ENCODE measurements around the gene AP3B1. TPM values are rescaled to one million over a fixed set of nuclear protein-coding genes. Genes with fewer than 3 reads are reported as not detected.

Gene AP3B1
- total RNA-seq, 1 experiment from 2014 or later: 50.3 TPM

DNA sequence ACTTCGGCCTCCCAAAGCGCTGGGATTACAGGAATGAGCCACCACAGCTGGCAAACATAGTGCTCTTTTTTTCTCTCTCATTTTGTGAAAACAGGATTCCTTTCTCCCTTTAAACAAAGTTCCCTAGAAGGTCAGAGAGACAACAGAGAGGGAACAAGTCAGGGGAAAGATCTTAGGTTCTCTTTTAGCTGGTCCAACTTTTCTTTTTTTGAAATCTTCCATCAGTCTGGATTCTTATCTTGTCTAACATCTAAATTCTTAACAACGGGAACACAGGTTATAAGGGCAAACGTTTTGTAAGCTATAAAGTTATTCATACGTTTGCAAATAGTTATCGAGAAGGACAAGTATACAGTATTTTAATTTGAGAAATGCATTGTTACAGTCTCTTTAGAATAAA is 294.3 kb downstream of the AP3B1 start:
- POLR2A ChIA-PET: no interaction called here
- no peaks in the 10 kb centered on the region for H3K9me3 Mint-ChIP-seq
- no peak overlapping the region for H3K27ac Mint-ChIP-seq
- H3K27me3 Mint-ChIP-seq (ENCODE audit: low read depth): peaks cover 22% of the 10 kb centered on the region
- ATAC-seq (no peak), DNase-seq (ENCODE audit: low spot score) (no peak)
- TF ChIP-seq ELF4 (CRISPR knock-in tag; IDR thresholded peaks at IDR 0.05; ENCODE audit: low read depth): no peak
- no peak for TF ChIP-seq SMAD4 (CRISPR knock-in tag; IDR thresholded peaks at IDR 0.05)
- TF ChIP-seq, protein P1, sequence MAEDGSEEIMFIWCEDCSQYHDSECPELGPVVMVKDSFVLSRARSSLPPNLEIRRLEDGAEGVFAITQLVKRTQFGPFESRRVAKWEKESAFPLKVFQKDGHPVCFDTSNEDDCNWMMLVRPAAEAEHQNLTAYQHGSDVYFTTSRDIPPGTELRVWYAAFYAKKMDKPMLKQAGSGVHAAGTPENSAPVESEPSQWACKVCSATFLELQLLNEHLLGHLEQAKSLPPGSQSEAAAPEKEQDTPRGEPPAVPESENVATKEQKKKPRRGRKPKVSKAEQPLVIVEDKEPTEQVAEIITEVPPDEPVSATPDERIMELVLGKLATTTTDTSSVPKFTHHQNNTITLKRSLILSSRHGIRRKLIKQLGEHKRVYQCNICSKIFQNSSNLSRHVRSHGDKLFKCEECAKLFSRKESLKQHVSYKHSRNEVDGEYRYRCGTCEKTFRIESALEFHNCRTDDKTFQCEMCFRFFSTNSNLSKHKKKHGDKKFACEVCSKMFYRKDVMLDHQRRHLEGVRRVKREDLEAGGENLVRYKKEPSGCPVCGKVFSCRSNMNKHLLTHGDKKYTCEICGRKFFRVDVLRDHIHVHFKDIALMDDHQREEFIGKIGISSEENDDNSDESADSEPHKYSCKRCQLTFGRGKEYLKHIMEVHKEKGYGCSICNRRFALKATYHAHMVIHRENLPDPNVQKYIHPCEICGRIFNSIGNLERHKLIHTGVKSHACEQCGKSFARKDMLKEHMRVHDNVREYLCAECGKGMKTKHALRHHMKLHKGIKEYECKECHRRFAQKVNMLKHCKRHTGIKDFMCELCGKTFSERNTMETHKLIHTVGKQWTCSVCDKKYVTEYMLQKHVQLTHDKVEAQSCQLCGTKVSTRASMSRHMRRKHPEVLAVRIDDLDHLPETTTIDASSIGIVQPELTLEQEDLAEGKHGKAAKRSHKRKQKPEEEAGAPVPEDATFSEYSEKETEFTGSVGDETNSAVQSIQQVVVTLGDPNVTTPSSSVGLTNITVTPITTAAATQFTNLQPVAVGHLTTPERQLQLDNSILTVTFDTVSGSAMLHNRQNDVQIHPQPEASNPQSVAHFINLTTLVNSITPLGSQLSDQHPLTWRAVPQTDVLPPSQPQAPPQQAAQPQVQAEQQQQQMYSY (CRISPR knock-in tag; IDR thresholded peaks at IDR 0.05): no peak
- TF ChIP-seq JAZF1 (CRISPR knock-in tag; IDR thresholded peaks at IDR 0.05): no peak
- TF ChIP-seq ZBTB21 (CRISPR knock-in tag; IDR thresholded peaks at IDR 0.05; ENCODE audit: borderline replicate concordance): no peak
- TF ChIP-seq GTF2I (CRISPR knock-in tag; conservative IDR thresholded peaks at IDR 0.05): no peak
- H3K4me3 Mint-ChIP-seq: no peak overlapping the region
- no peaks in the 10 kb centered on the region for H3K36me3 Mint-ChIP-seq
- peaks cover 4% of the 10 kb centered on the region for H3K4me1 Mint-ChIP-seq
- CTCF ChIA-PET: no interaction called here

DNA sequence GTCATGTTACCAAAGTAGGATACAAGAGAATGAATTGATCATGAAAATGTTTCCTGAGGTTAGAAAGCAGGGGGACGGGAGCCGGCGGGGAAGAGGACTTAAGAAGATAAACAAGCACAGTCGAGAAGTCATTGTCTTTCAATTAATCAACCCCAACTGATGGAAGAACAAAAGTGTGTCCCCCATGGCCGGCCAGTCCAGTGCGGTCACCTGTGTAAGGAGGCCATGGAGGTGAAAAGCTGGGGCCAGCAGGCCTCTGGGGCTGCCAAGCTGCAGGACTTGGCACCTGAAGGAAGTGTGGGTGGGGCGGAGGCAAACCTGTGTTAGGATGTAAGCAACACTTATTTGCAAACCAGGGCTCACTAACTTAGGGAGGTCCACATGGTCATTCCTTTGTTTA is 295.1 kb downstream of the AP3B1 start:
- no peak for ATAC-seq
- H3K4me3 Mint-ChIP-seq: no peak overlapping the region
- no peak for DNase-seq (ENCODE audit: low spot score)
- TF ChIP-seq TEAD4 (CRISPR knock-in tag; IDR thresholded peaks at IDR 0.05) (no peak), ZNF317 (CRISPR knock-in tag; IDR thresholded peaks at IDR 0.05; ENCODE audit: borderline replicate concordance, low read depth) (no peak), ZNF219 (CRISPR knock-in tag; IDR thresholded peaks at IDR 0.05; ENCODE audit: borderline replicate concordance) (no peak), SMAD3 (CRISPR knock-in tag; IDR thresholded peaks at IDR 0.05; ENCODE audit: borderline replicate concordance) (no peak), ZNF396 (CRISPR knock-in tag; IDR thresholded peaks at IDR 0.05; ENCODE audit: borderline replicate concordance) (no peak), GTF2I (CRISPR knock-in tag; conservative IDR thresholded peaks at IDR 0.05) (no peak), SP1 (CRISPR knock-in tag; conservative IDR thresholded peaks at IDR 0.05) (no peak)
- TF ChIP-seq, protein P2, sequence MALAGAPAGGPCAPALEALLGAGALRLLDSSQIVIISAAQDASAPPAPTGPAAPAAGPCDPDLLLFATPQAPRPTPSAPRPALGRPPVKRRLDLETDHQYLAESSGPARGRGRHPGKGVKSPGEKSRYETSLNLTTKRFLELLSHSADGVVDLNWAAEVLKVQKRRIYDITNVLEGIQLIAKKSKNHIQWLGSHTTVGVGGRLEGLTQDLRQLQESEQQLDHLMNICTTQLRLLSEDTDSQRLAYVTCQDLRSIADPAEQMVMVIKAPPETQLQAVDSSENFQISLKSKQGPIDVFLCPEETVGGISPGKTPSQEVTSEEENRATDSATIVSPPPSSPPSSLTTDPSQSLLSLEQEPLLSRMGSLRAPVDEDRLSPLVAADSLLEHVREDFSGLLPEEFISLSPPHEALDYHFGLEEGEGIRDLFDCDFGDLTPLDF (CRISPR knock-in tag; IDR thresholded peaks at IDR 0.05): no peak
- TF ChIP-seq, protein P3, sequence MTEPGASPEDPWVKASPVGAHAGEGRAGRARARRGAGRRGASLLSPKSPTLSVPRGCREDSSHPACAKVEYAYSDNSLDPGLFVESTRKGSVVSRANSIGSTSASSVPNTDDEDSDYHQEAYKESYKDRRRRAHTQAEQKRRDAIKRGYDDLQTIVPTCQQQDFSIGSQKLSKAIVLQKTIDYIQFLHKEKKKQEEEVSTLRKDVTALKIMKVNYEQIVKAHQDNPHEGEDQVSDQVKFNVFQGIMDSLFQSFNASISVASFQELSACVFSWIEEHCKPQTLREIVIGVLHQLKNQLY (CRISPR knock-in tag; IDR thresholded peaks at IDR 0.05): no peak
- TF ChIP-seq, protein P4, sequence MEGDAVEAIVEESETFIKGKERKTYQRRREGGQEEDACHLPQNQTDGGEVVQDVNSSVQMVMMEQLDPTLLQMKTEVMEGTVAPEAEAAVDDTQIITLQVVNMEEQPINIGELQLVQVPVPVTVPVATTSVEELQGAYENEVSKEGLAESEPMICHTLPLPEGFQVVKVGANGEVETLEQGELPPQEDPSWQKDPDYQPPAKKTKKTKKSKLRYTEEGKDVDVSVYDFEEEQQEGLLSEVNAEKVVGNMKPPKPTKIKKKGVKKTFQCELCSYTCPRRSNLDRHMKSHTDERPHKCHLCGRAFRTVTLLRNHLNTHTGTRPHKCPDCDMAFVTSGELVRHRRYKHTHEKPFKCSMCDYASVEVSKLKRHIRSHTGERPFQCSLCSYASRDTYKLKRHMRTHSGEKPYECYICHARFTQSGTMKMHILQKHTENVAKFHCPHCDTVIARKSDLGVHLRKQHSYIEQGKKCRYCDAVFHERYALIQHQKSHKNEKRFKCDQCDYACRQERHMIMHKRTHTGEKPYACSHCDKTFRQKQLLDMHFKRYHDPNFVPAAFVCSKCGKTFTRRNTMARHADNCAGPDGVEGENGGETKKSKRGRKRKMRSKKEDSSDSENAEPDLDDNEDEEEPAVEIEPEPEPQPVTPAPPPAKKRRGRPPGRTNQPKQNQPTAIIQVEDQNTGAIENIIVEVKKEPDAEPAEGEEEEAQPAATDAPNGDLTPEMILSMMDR (IDR thresholded peaks at IDR 0.05): no peak
- H3K27ac Mint-ChIP-seq: no peak overlapping the region
- H3K27me3 Mint-ChIP-seq (ENCODE audit: low read depth): peaks cover 28% of the 10 kb centered on the region
- ChIA-PET CTCF (no interaction called here), POLR2A (no interaction called here)
- H3K4me1 Mint-ChIP-seq: peaks cover 10% of the 10 kb centered on the region
- H3K36me3 Mint-ChIP-seq: no peaks in the 10 kb centered on the region
- H3K9me3 Mint-ChIP-seq: no peaks in the 10 kb centered on the region

DNA sequence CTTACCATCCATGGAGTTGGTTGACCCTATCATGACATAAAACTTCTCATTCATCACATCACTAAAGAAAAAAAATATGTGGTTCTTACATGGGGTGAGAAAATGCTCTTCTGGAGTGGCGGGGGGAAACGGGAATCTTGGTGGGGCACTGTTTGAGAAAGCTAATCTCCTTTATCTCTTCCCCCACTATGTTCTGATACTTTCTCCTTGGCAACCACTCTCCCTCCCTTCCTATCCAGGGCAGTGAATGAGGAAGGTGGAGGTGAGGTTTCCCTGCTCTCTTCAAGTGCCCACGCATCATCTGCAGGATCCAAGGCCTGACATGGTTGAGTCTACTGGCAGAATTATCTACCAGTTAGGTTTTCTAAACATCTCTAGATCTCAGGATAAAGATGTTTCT is 297.6 kb downstream of the AP3B1 start:
- ChIA-PET POLR2A (no interaction called here), CTCF (no interaction called here)
- H3K9me3 Mint-ChIP-seq: no peaks in the 10 kb centered on the region
- H3K36me3 Mint-ChIP-seq: no peaks in the 10 kb centered on the region
- DNase-seq (ENCODE audit: low spot score): no peak
- H3K27me3 Mint-ChIP-seq (ENCODE audit: low read depth): peaks cover 53% of the 10 kb centered on the region
- peaks cover 28% of the 10 kb centered on the region for H3K4me1 Mint-ChIP-seq
- no peak for ATAC-seq
- no peak overlapping the region for H3K4me3 Mint-ChIP-seq
- no peak overlapping the region for H3K27ac Mint-ChIP-seq
- TF ChIP-seq, protein P5, sequence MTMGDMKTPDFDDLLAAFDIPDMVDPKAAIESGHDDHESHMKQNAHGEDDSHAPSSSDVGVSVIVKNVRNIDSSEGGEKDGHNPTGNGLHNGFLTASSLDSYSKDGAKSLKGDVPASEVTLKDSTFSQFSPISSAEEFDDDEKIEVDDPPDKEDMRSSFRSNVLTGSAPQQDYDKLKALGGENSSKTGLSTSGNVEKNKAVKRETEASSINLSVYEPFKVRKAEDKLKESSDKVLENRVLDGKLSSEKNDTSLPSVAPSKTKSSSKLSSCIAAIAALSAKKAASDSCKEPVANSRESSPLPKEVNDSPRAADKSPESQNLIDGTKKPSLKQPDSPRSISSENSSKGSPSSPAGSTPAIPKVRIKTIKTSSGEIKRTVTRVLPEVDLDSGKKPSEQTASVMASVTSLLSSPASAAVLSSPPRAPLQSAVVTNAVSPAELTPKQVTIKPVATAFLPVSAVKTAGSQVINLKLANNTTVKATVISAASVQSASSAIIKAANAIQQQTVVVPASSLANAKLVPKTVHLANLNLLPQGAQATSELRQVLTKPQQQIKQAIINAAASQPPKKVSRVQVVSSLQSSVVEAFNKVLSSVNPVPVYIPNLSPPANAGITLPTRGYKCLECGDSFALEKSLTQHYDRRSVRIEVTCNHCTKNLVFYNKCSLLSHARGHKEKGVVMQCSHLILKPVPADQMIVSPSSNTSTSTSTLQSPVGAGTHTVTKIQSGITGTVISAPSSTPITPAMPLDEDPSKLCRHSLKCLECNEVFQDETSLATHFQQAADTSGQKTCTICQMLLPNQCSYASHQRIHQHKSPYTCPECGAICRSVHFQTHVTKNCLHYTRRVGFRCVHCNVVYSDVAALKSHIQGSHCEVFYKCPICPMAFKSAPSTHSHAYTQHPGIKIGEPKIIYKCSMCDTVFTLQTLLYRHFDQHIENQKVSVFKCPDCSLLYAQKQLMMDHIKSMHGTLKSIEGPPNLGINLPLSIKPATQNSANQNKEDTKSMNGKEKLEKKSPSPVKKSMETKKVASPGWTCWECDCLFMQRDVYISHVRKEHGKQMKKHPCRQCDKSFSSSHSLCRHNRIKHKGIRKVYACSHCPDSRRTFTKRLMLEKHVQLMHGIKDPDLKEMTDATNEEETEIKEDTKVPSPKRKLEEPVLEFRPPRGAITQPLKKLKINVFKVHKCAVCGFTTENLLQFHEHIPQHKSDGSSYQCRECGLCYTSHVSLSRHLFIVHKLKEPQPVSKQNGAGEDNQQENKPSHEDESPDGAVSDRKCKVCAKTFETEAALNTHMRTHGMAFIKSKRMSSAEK (CRISPR knock-in tag; IDR thresholded peaks at IDR 0.05; ENCODE audit: borderline replicate concordance): no peak
- TF ChIP-seq ZNF423 (CRISPR knock-in tag; IDR thresholded peaks at IDR 0.05): no peak
- TF ChIP-seq, protein P6, sequence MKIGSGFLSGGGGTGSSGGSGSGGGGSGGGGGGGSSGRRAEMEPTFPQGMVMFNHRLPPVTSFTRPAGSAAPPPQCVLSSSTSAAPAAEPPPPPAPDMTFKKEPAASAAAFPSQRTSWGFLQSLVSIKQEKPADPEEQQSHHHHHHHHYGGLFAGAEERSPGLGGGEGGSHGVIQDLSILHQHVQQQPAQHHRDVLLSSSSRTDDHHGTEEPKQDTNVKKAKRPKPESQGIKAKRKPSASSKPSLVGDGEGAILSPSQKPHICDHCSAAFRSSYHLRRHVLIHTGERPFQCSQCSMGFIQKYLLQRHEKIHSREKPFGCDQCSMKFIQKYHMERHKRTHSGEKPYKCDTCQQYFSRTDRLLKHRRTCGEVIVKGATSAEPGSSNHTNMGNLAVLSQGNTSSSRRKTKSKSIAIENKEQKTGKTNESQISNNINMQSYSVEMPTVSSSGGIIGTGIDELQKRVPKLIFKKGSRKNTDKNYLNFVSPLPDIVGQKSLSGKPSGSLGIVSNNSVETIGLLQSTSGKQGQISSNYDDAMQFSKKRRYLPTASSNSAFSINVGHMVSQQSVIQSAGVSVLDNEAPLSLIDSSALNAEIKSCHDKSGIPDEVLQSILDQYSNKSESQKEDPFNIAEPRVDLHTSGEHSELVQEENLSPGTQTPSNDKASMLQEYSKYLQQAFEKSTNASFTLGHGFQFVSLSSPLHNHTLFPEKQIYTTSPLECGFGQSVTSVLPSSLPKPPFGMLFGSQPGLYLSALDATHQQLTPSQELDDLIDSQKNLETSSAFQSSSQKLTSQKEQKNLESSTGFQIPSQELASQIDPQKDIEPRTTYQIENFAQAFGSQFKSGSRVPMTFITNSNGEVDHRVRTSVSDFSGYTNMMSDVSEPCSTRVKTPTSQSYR (CRISPR knock-in tag; IDR thresholded peaks at IDR 0.05): no peak
- no peak for TF ChIP-seq NR2C2 (CRISPR knock-in tag; IDR thresholded peaks at IDR 0.05)
